ENCODE data around the gene ZCCHC14. TPM values are rescaled to one million over a fixed set of nuclear protein-coding genes. Genes with fewer than 3 reads are reported as not detected.

ZCCHC14 gene
- total RNA-seq, 1 donor from 2014 or later = 42.4 TPM

GRCh38 chr16:87407511-87408112 lies 85.2 kb downstream of the ZCCHC14 start:
- no peak for DNase-seq (ENCODE audit: low spot score, unreplicated experiment)
- no peaks in the 10 kb centered on the region for H3K9me3 Mint-ChIP-seq (ENCODE audit: low read depth)
- peaks cover 29% of the 10 kb centered on the region for H3K36me3 Mint-ChIP-seq (ENCODE audit: insufficient read depth)
- H3K27ac Mint-ChIP-seq = no peak overlapping the region
- H3K4me1 Mint-ChIP-seq (ENCODE audit: low read depth) = no peaks in the 10 kb centered on the region
- TF ChIP-seq CTCF (IDR thresholded peaks at IDR 0.05; ENCODE audit: unreplicated experiment) = no peak
- H3K4me3 Mint-ChIP-seq (ENCODE audit: low read depth) = no peak overlapping the region
- no peaks in the 10 kb centered on the region for H3K27me3 Mint-ChIP-seq

GRCh38 chr16:87406495-87407088 lies 86.2 kb downstream of the ZCCHC14 start:
- Mint-ChIP-seq H3K27me3 (no peaks in the 10 kb centered on the region), H3K4me3 (ENCODE audit: low read depth) (no peak overlapping the region), H3K4me1 (ENCODE audit: low read depth) (no peaks in the 10 kb centered on the region), H3K9me3 (ENCODE audit: low read depth) (no peaks in the 10 kb centered on the region), H3K27ac (no peak overlapping the region), H3K36me3 (ENCODE audit: insufficient read depth) (peaks cover 25% of the 10 kb centered on the region)
- DNase-seq (ENCODE audit: low spot score, unreplicated experiment) = no peak
- no peak for TF ChIP-seq CTCF (IDR thresholded peaks at IDR 0.05; ENCODE audit: unreplicated experiment)

GRCh38 chr16:87404764-87405625 lies 87.8 kb downstream of the ZCCHC14 start:
- H3K4me3 Mint-ChIP-seq (ENCODE audit: low read depth) = no peak overlapping the region
- no peak for DNase-seq (ENCODE audit: low spot score, unreplicated experiment)
- H3K9me3 Mint-ChIP-seq (ENCODE audit: low read depth) = no peaks in the 10 kb centered on the region
- no peak for TF ChIP-seq CTCF (IDR thresholded peaks at IDR 0.05; ENCODE audit: unreplicated experiment)
- H3K27me3 Mint-ChIP-seq = no peaks in the 10 kb centered on the region
- H3K27ac Mint-ChIP-seq = peak overlapping the region; percentile 63
- peaks cover 21% of the 10 kb centered on the region for H3K36me3 Mint-ChIP-seq (ENCODE audit: insufficient read depth)
- H3K4me1 Mint-ChIP-seq (ENCODE audit: low read depth) = no peaks in the 10 kb centered on the region

GRCh38 chr16:87395181-87395842 lies 97.5 kb downstream of the ZCCHC14 start:
- no peak for TF ChIP-seq CTCF (IDR thresholded peaks at IDR 0.05; ENCODE audit: unreplicated experiment)
- H3K9me3 Mint-ChIP-seq (ENCODE audit: low read depth) = no peaks in the 10 kb centered on the region
- H3K36me3 Mint-ChIP-seq (ENCODE audit: insufficient read depth) = peaks cover 12% of the 10 kb centered on the region
- no peaks in the 10 kb centered on the region for H3K27me3 Mint-ChIP-seq
- DNase-seq (ENCODE audit: low spot score, unreplicated experiment) = no peak
- H3K27ac Mint-ChIP-seq = no peak overlapping the region
- peaks cover 19% of the 10 kb centered on the region for H3K4me1 Mint-ChIP-seq (ENCODE audit: low read depth)
- no peak overlapping the region for H3K4me3 Mint-ChIP-seq (ENCODE audit: low read depth)

GRCh38 chr16:87393680-87394055 lies 99.2 kb downstream of the ZCCHC14 start:
- DNase-seq (ENCODE audit: low spot score, unreplicated experiment) = no peak
- H3K36me3 Mint-ChIP-seq (ENCODE audit: insufficient read depth) = peaks cover 7% of the 10 kb centered on the region
- peak overlapping the region; percentile 95 for H3K27ac Mint-ChIP-seq
- H3K4me1 Mint-ChIP-seq (ENCODE audit: low read depth) = peaks cover 25% of the 10 kb centered on the region
- no peaks in the 10 kb centered on the region for H3K9me3 Mint-ChIP-seq (ENCODE audit: low read depth)
- peak overlapping the region; percentile 82 for H3K4me3 Mint-ChIP-seq (ENCODE audit: low read depth)
- TF ChIP-seq CTCF (IDR thresholded peaks at IDR 0.05; ENCODE audit: unreplicated experiment) = no peak
- H3K27me3 Mint-ChIP-seq = no peaks in the 10 kb centered on the region

Data from progenitor cell of endocrine pancreas (in vitro differentiated cells).